OCI-LY7 (cell line): Measurements from ENCODE around the gene KDM2B.

Experiments
- CTCF ChIP-seq: fragments of 200-600 bp; sonication (generic); conservative IDR thresholded peaks from 2 replicates; pipeline ENCODE4 v1.5.1; 2014; ENCODE audit warnings: mild to moderate bottlenecking, antibody characterized with exemption, low read length, moderate library complexity, mixed read lengths
- EZH2phosphoT487 ChIP-seq: fragments of 200-600 bp; sonication (generic); IDR thresholded peaks from 2 replicates; pipeline ENCODE4 v1.6.1; 2018; ENCODE audit warnings: low read depth, borderline replicate concordance, mild to moderate bottlenecking, mixed run types, antibody characterized with exemption, low read length, moderate library complexity, mixed read lengths

- TF ChIP-seq CTCF (no peak), EZH2phosphoT487 (no peak)
Measured at GRCh38 chr12:121603581-121603980, 22.8 kb upstream of the KDM2B start.
